GM23338 (cell line): ENCODE data around the gene ARHGDIA. TPM values are rescaled to one million over a fixed set of nuclear protein-coding genes. Genes with fewer than 3 reads are reported as not detected.
A peak's percentile ranks its signal among the peaks of the same experiment; 100 is the strongest.

Experiments
- ATAC-seq: fragments of 200-7000 bp; cut with Tn5 transposase; 3 replicates; pipeline ENCODE4 v1.9.1; 2020
- DNase-seq: peaks from one replicate; pipeline ENCODE4 v3.0.0-alpha.2; 2015; ENCODE audit warnings: low spot score
- H2AFZ ChIP-seq: fragments of 200-600 bp; sonication (generic); 2 replicates; pipeline ENCODE4 v1.8.0; 2016; ENCODE audit warnings: antibody characterized with exemption, mild to moderate bottlenecking, moderate library complexity
- H3F3A ChIP-seq: fragments of 200-600 bp; sonication (generic); replicated peaks from 2 replicates; pipeline ENCODE4 v1.8.0; 2017; ENCODE audit warnings: antibody characterized with exemption, mixed run types, low read depth
- H3K27ac ChIP-seq: fragments of 200-600 bp; sonication (generic); 2 replicates; pipeline ENCODE4 v1.6.1; 2016; ENCODE audit warnings: low read depth
- H3K27me3 ChIP-seq: fragments of 200-600 bp; sonication (generic); 2 replicates; pipeline ENCODE4 v1.8.0; 2016; ENCODE audit warnings: mild to moderate bottlenecking, mixed run types, moderate library complexity; ENCODE audit not compliant: insufficient read depth
- H3K36me3 ChIP-seq: fragments of 200-600 bp; sonication (generic); 2 replicates; pipeline ENCODE4 v1.8.0; 2016; ENCODE audit warnings: mild to moderate bottlenecking; ENCODE audit not compliant: insufficient read depth
- H3K4me1 ChIP-seq: fragments of 200-600 bp; sonication (generic); 2 replicates; pipeline ENCODE4 v1.8.0; 2016; ENCODE audit warnings: mild to moderate bottlenecking, moderate library complexity; ENCODE audit not compliant: insufficient read depth
- H3K4me2 ChIP-seq: fragments of 200-600 bp; sonication (generic); 2 replicates; pipeline ENCODE4 v1.7.1; 2017; ENCODE audit warnings: mixed run types
- H3K4me3 ChIP-seq: fragments of 200-600 bp; sonication (generic); 2 replicates; pipeline ENCODE4 v1.6.1; 2016; ENCODE audit warnings: mixed run types
- H3K79me2 ChIP-seq: fragments of 200-600 bp; sonication (generic); replicated peaks from 2 replicates; pipeline ENCODE4 v1.8.0; 2017; ENCODE audit warnings: mild to moderate bottlenecking; ENCODE audit not compliant: insufficient read depth
- H3K9me2 ChIP-seq: fragments of 200-600 bp; sonication (generic); 2 replicates; pipeline ENCODE4 v1.8.0; 2017; ENCODE audit not compliant: insufficient read depth
- H4K20me1 ChIP-seq: fragments of 200-600 bp; sonication (generic); replicated peaks from 2 replicates; pipeline ENCODE4 v1.8.0; 2017; ENCODE audit warnings: mild to moderate bottlenecking; ENCODE audit not compliant: insufficient read depth
- H3K27ac Mint-ChIP-seq: 2 replicates; pipeline ENCODE4 v1.8.0; 2020; ENCODE audit warnings: inconsistent platforms, mild to moderate bottlenecking, moderate library complexity, mixed read lengths
- H3K27me3 Mint-ChIP-seq: 3 replicates; pipeline ENCODE4 v1.8.0; 2022; ENCODE audit warnings: low read depth, mild to moderate bottlenecking, moderate library complexity, mixed read lengths, inconsistent platforms; ENCODE audit not compliant: insufficient read depth, poor library complexity
- H3K36me3 Mint-ChIP-seq: 3 replicates; pipeline ENCODE4 v1.8.0; 2021; ENCODE audit warnings: low read depth, mild to moderate bottlenecking, inconsistent platforms, moderate library complexity, mixed read lengths
- H3K4me1 Mint-ChIP-seq: 3 replicates; pipeline ENCODE4 v1.8.0; 2020; ENCODE audit warnings: mild to moderate bottlenecking, inconsistent platforms, mixed read lengths
- H3K4me3 Mint-ChIP-seq: 3 replicates; pipeline ENCODE4 v1.8.0; 2021; ENCODE audit warnings: moderate library complexity, mild to moderate bottlenecking, inconsistent platforms, mixed read lengths
- H3K9me3 Mint-ChIP-seq: 3 replicates; pipeline ENCODE4 v1.8.0; 2020; ENCODE audit warnings: moderate library complexity, mild to moderate bottlenecking, inconsistent platforms, mixed read lengths
- EZH2 ChIP-seq: fragments of 200-600 bp; sonication (generic); IDR thresholded peaks from one replicate; pipeline ENCODE4 v1.8.0; 2017; ENCODE audit warnings: antibody characterized with exemption, mild to moderate bottlenecking, low read depth; ENCODE audit not compliant: unreplicated experiment
- POLR2AphosphoS5 ChIP-seq: IDR thresholded peaks from 2 replicates; pipeline ENCODE4 v1.6.1; 2016; ENCODE audit warnings: antibody characterized with exemption, low read depth
- STAT1 ChIP-seq: IDR thresholded peaks from one replicate; pipeline ENCODE4 v1.6.1; 2016; ENCODE audit warnings: antibody characterized with exemption; ENCODE audit not compliant: unreplicated experiment
- polyA plus RNA-seq: library from polyadenylated mRNA; unstranded; fragments of >200 nt; fragmentation: Nextera tagmentation; extraction: Ambion mirVana; gene quantifications from 2 replicates; pipeline ENCODE4 v1.2.1, GENCODE V29; 2016
- total RNA-seq: library from RNA; depleted of rRNA; stranded (reverse); fragments of >200 nt; shearing (Covaris generic); gene quantifications from 2 replicates; pipeline ENCODE4 v1.2.3, GENCODE V29; 2014
- TF ChIP-seq, protein P1 (sequence below): fragments of 250-450 bp; sonication (Bioruptor Pico); IDR thresholded peaks from 2 replicates; pipeline ENCODE4 v1.5.0; 2020; ENCODE audit warnings: mild to moderate bottlenecking, moderate library complexity

The ARHGDIA gene
- total and polyA plus RNA-seq, 2 experiments from 2014 or later = 125 to 140 TPM

DNA sequence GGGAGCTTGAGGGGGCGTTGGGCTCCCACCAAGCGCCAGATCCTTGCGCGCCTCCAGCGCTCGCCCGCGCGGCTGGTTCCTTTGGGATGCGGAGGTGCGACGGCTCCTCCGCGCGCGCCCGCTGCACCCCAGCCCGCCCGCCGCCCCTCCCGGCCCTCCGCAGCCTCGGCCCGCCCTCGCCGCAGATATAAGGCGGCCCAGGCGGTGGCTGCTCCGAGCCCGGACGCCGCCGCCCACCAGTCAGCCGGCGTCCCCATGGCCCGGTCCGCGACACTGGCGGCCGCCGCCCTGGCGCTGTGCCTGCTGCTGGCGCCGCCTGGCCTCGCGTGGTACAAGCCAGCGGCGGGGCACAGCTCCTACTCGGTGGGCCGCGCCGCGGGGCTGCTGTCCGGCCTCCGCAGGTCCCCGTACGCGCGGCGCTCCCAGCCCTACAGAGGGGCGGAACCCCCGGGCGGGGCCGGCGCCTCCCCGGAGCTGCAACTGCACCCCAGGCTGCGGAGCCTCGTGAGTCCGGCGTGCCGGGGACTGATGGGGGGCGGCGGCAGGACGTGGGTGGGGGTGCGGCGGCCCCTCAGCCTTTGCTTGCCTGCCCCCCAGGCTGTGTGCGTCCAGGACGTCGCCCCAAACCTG, 31.0 kb upstream of the ARHGDIA start, which contains the start of gene NPB:
Gene NPB, plus strand, starts transcription at position 216 of the 630 bp plus-strand sequence. Its CDS starts 40 bp downstream, at position 256.
- peaks cover 18% of the 10 kb centered on the region for H3K27me3 ChIP-seq
- peaks cover 3% of the 10 kb centered on the region; the same call in 2 of the 3 replicates for H3K4me1 Mint-ChIP-seq
- H3K4me3 Mint-ChIP-seq = peak within 1 kb of the TSS; percentile 50
- ATAC-seq (peak; percentile 60), DNase-seq (peak; percentile 73)
- H3K4me1 ChIP-seq = no peaks in the 10 kb centered on the region; the same call in 1 of the 2 replicates
- no peaks in the 10 kb centered on the region for H3K79me2 ChIP-seq
- 0 out of 2 replicates have a peak, but pooled peaks cover 4% of the 10 kb centered on the region for H4K20me1 ChIP-seq
- H2AFZ ChIP-seq = no peak within 1 kb of the TSS
- no peaks in the 10 kb centered on the region for H3K9me3 Mint-ChIP-seq
- H3K4me2 ChIP-seq = peak within 1 kb of the TSS; percentile 85
- H3K27ac ChIP-seq = no peak within 1 kb of the TSS
- TF ChIP-seq POLR2AphosphoS5 (peak; percentile 26; the same call in 1 of the 2 replicates), STAT1 (no peak), EZH2 (peak; percentile 33)
- TF ChIP-seq, protein P1, sequence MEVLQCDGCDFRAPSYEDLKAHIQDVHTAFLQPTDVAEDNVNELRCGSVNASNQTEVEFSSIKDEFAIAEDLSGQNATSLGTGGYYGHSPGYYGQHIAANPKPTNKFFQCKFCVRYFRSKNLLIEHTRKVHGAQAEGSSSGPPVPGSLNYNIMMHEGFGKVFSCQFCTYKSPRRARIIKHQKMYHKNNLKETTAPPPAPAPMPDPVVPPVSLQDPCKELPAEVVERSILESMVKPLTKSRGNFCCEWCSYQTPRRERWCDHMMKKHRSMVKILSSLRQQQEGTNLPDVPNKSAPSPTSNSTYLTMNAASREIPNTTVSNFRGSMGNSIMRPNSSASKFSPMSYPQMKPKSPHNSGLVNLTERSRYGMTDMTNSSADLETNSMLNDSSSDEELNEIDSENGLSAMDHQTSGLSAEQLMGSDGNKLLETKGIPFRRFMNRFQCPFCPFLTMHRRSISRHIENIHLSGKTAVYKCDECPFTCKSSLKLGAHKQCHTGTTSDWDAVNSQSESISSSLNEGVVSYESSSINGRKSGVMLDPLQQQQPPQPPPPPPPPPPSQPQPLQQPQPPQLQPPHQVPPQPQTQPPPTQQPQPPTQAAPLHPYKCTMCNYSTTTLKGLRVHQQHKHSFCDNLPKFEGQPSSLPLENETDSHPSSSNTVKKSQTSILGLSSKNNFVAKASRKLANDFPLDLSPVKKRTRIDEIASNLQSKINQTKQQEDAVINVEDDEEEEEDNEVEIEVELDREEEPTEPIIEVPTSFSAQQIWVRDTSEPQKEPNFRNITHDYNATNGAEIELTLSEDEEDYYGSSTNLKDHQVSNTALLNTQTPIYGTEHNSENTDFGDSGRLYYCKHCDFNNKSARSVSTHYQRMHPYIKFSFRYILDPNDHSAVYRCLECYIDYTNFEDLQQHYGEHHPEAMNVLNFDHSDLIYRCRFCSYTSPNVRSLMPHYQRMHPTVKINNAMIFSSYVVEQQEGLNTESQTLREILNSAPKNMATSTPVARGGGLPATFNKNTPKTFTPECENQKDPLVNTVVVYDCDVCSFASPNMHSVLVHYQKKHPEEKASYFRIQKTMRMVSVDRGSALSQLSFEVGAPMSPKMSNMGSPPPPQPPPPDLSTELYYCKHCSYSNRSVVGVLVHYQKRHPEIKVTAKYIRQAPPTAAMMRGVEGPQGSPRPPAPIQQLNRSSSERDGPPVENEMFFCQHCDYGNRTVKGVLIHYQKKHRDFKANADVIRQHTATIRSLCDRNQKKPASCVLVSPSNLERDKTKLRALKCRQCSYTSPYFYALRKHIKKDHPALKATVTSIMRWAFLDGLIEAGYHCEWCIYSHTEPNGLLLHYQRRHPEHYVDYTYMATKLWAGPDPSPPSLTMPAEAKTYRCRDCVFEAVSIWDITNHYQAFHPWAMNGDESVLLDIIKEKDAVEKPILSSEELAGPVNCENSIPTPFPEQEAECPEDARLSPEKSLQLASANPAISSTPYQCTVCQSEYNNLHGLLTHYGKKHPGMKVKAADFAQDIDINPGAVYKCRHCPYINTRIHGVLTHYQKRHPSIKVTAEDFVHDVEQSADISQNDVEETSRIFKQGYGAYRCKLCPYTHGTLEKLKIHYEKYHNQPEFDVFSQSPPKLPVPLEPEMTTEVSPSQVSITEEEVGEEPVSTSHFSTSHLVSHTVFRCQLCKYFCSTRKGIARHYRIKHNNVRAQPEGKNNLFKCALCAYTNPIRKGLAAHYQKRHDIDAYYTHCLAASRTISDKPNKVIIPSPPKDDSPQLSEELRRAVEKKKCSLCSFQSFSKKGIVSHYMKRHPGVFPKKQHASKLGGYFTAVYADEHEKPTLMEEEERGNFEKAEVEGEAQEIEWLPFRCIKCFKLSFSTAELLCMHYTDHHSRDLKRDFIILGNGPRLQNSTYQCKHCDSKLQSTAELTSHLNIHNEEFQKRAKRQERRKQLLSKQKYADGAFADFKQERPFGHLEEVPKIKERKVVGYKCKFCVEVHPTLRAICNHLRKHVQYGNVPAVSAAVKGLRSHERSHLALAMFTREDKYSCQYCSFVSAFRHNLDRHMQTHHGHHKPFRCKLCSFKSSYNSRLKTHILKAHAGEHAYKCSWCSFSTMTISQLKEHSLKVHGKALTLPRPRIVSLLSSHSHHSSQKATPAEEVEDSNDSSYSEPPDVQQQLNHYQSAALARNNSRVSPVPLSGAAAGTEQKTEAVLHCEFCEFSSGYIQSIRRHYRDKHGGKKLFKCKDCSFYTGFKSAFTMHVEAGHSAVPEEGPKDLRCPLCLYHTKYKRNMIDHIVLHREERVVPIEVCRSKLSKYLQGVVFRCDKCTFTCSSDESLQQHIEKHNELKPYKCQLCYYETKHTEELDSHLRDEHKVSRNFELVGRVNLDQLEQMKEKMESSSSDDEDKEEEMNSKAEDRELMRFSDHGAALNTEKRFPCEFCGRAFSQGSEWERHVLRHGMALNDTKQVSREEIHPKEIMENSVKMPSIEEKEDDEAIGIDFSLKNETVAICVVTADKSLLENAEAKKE = no peak
- peaks cover 17% of the 10 kb centered on the region for H3K27me3 Mint-ChIP-seq
- H3K27ac Mint-ChIP-seq = no peak within 1 kb of the TSS
- peaks cover 20% of the 10 kb centered on the region for H3K36me3 Mint-ChIP-seq
- H3K36me3 ChIP-seq = peaks cover 8% of the 10 kb centered on the region; the same call in 1 of the 2 replicates
- peak within 1 kb of the TSS; percentile 60 for H3K4me3 ChIP-seq
- peaks cover 15% of the 10 kb centered on the region for H3F3A ChIP-seq
- H3K9me2 ChIP-seq = no peaks in the 10 kb centered on the region
